ENCODE results near the gene BRINP3. TPM values are rescaled to one million over a fixed set of nuclear protein-coding genes. Genes with fewer than 3 reads are reported as not detected.

The BRINP3 gene
- total and polyA plus RNA-seq, 2 experiments from 2014 or later, result not detected

GRCh38 chr1:190262538-190262937 lies 215.1 kb downstream of the BRINP3 start (continued):
- no peak for TF ChIP-seq CTCF (conservative IDR thresholded peaks at IDR 0.05; ENCODE audit: low read depth in 2 of 2)

GRCh38 chr1:190259424-190259823 lies 218.2 kb downstream of the BRINP3 start:
- no peaks in the 10 kb centered on the region for H3F3A ChIP-seq (replicated peaks; ENCODE audit: low read depth)
- H3K4me3 ChIP-seq, result no peak overlapping the region
- H3K4me1 ChIP-seq (ENCODE audit: insufficient read depth), result no peaks in the 10 kb centered on the region
- no peaks in the 10 kb centered on the region for H4K20me1 ChIP-seq (replicated peaks; ENCODE audit: insufficient read depth)
- no peak for ATAC-seq
- 0 out of 2 replicates have a peak, but pooled peaks cover 4% of the 10 kb centered on the region for H3K9me2 ChIP-seq (ENCODE audit: insufficient read depth)
- TF ChIP-seq JUNB (IDR thresholded peaks at IDR 0.05; ENCODE audit: unreplicated experiment) (no peak), ZNF331 (CRISPR knock-in tag; IDR thresholded peaks at IDR 0.05; ENCODE audit: low read depth) (no peak), CTCF (conservative IDR thresholded peaks at IDR 0.05; ENCODE audit: low read depth in 2 of 2) (no peak), ETS1 (IDR thresholded peaks at IDR 0.05) (no peak), EZH2phosphoT487 (IDR thresholded peaks at IDR 0.05; ENCODE audit: unreplicated experiment) (no peak), EZH2 (IDR thresholded peaks at IDR 0.05; ENCODE audit: low read depth, unreplicated experiment) (no peak), ZNF462 (CRISPR knock-in tag; IDR thresholded peaks at IDR 0.05) (no peak), CREB1 (CRISPR knock-in tag; IDR thresholded peaks at IDR 0.05; ENCODE audit: low read depth) (no peak)
- Mint-ChIP-seq H3K36me3 (ENCODE audit: low read depth) (no peaks in the 10 kb centered on the region), H3K27ac (no peak overlapping the region), H3K27me3 (ENCODE audit: insufficient read depth, low read depth, poor library complexity) (peaks cover 2% of the 10 kb centered on the region), H3K4me3 (no peak overlapping the region), H3K9me3 (no peaks in the 10 kb centered on the region; the same call in 2 of the 3 replicates), H3K4me1 (no peaks in the 10 kb centered on the region)
- no peak overlapping the region for H2AFZ ChIP-seq
- no peaks in the 10 kb centered on the region for H3K27me3 ChIP-seq (ENCODE audit: insufficient read depth)
- DNase-seq (ENCODE audit: low spot score), result no peak
- H3K36me3 ChIP-seq (ENCODE audit: insufficient read depth), result no peaks in the 10 kb centered on the region
- no peak overlapping the region for H3K4me2 ChIP-seq
- H3K79me2 ChIP-seq (replicated peaks; ENCODE audit: insufficient read depth), result no peaks in the 10 kb centered on the region
- no peak overlapping the region for H3K27ac ChIP-seq (ENCODE audit: low read depth)
